Right renal cortex interstitium (tissue), 3 donors: ENCODE data around the gene SLC6A2. TPM values are rescaled to one million over a fixed set of nuclear protein-coding genes. Genes with fewer than 3 reads are reported as not detected.
"Not testable (repeated sequence)": the region's sequence is repeated elsewhere in the genome, so short reads cannot be mapped to it uniquely, and the experiment has no call there.

Experiments
- DNase-seq, 3 donors: peaks; one replicate each; pipeline ENCODE4 v3.0.0-alpha.2; 2013; ENCODE audit warnings: low read depth in 3 of 3, low spot score in 2 of 3
- polyA plus RNA-seq, 3 donors: library from polyadenylated mRNA; unstranded; fragments of 120-200 nt; gene quantifications; one replicate each; pipeline ENCODE4 v1.2.1, GENCODE V29; 2013; ENCODE audit not compliant: insufficient read length in 3 of 3

The SLC6A2 gene
- polyA plus RNA-seq: under 1 TPM; 0.35 to 0.54 (median 0.37) TPM

DNA sequence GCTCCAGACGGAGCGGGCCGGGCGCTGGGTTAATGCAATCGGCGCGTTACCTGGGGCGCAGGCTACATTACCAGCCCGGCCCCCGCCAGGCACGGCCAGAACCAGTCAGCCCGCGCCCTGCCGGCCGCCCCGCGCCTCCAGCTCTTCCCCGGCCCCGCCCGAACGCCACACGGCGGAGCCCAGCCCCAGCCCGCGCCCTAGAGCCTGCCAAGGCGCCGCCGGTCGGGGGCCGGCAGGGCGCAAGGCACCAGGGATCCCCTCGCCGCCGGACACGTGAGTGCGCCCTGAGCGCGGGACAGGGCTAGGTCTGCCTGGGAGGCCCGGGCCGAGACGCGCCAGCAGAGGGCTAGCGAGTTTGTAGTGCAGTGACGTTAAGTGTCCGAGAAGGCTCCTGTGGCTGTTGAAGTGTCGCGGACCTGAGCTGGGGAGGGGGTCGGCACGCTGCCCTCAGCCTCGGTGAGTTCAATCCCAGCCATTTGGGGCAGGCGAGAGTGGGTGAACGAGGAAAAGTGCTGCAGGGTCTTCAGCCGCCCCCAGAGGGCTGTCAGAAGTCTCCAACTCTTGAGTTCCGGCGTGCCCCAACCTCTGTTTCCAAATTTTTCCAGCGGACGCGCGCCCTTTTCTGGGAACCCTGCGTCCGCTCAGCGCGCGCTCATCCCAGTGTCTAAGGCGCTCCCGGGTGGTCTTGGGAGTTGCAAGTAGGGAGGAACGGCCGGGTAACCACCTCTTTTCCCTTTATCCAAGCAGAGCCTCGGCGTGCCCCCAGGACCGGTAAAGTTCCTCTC is at the start of gene SLC6A2:
TSS of gene SLC6A2 (plus strand) at position 92 of the 785 bp plus-strand sequence. CDS start 707 bp downstream, outside the sequence.
- no peak for DNase-seq

DNA sequence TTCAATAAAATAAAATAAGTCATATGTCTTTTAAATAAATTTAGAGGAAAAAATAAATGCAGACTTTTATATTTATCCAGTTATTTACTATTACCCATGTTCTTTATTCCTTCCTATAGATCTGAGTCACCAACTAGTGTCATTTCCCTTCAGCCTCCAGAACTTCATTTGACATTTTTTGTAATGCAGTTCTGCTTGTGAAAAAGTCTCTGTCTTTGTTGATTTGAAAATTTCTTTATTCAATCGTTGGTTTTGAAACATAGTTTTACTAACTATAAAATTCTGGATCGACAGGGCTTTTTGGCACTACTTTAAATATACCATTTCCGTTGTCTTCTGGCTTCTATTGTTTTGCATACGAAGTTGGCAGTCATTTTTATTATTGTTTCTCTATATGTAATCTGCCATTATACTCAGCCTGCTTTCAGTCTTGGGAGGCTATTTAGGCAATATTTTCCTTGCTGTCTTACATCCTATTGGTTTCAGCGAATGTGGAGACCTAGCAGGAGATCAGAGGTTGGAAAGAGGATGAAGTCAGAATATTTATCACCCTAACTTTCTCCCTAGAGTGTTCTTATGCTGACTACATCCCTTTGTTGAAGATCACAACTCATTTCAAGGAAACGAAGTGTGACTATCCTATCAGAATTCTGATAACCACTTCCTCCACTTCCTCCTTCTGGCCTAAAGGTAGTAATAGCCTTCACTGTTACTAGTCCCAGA is 42.0 kb upstream of the SLC6A2 start:
- DNase-seq: no peak

DNA sequence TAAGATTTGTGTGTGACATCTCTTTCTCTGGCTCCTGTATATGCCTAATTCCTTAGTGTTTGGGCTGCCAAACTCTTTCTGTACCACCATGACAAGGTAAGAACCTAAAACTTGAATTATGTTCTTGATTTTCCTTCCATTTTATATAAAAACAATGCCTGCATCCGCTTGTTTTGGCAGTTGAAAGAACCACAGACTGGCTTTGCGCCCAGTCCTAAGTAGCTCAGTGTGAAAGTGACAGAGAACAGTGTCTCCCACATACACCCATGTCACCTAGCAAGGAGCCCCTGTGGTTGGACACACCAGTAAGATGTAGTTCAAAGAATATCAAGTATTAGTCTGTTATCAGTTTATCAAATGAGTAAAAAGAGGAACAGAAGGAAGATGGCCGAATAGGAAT is 40.7 kb upstream of the SLC6A2 start:
- DNase-seq: no peak

DNA sequence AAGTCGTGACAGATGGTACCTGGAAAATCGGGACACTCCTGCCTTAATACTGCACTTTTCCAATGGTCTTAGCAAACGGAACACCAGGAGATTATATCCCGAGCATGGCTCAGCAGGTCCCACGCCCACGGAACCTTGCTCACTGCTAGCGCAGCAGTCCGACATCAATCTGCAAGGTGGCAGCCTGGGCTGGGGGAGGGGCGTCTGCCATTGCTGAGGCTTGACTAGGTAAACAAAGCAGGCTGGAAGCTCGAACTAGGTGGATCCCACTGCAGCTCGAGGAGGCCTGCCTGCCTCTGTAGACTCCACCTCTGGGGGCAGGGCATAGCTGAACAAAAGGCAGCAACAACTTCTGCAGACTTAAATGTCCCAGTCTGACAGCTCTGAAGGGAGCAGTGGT is 40.1 kb upstream of the SLC6A2 start:
- not testable (repeated sequence) for DNase-seq

DNA sequence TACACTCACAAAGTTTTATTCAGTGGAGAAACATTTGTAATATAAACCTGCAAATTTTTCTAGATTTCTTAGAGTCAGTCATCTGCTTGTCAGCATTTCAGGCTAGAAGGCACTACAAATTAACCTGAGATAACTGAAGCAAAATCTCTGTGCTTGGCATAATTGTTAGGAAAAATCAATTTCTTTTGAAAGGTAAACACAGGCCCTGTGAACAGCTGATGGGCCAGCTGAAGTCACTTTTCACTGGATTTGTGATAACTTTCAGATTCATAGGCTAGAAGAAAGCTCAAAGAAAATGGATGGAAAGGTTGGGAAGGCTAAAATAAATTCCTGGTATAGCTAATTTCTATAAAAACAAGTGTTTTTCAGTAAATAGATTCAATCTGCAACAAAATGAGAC is 34.0 kb upstream of the SLC6A2 start:
- no peak for DNase-seq

DNA sequence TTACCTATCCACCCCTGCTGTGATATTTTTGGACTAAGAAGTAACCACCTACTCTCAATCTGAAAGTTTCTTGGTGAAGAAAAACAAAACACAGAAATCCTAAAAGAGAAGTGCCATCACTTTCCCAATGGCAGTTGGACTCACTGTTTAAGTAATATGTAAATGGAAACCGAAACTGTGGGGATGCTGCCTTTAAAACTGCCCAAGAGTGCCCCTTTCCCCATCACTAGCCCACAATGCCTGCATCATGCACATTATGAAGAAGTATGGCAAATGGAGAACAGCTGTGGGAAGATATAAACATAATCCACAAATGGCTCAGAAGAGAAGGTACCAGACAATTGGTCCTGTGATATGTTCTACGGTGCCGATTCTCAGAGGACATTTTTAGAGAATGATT is 33.5 kb upstream of the SLC6A2 start:
- no peak for DNase-seq

DNA sequence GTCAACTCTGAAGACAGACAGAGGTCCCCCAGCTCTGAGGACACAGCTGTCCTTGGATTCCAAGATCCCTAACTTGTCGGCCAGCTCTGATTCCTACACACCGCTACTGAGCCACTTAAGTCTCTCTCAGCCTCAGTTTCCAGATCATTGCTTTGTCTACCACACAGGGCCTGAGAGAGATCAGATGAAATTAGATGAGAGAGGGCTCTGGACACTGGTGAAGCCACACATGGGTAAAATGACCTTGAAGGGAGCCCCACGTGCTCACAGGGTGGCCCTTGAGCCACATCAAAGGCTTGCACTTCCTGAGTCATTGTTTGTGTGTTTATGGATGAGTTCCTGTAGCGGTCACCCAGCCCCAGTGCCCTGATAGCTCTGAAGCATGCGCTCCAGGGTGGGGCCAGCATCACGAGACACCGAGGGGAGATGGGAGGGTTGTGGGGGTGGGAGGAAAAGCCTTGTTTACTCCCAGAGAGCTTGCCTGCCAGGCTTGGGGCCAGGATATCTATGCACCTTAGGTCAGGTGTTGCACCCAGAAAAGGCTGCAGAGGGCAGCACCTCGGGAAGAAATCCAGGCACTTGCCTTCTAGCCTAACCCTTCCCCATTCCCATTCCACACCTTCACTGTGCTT is 32.7 kb upstream of the SLC6A2 start:
- no peak for DNase-seq

DNA sequence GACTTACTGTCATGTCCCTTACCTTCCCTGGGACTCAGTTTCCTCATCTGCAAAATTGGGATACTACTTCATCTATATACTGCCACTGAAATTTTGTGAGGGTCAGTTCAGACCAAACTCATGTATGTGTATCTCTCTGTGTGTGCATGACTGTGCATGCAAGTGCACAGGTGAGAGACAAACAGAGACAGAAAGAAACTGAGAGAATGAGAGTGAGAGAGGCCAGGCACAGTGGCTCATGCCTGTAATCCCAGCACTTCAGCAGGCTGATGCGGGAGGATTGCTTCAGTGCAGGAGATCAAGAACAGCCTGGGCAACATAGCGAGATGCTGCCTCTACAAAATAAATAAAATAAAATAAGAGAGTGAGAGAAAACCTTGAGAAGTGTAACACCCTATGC is 32.1 kb upstream of the SLC6A2 start:
- DNase-seq: no peak

DNA sequence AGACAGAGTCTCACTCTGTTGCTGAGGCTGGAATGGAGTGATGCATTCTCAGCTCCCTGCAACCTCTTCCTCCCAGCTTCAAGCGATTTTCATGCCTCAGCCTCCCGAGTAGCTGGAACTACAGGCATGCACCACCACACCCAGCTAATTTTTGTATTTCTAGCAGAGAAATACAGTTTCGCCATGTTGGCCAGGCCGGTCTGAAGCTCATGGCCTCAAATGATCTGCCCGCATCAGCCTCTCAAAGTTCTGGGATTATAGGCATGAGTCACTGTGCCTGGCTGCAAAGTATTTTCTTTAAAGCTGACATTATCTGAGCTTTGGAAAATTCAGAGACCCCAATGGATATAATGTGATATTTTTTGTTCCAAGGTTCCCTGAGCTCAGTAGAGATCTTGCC is 31.1 kb upstream of the SLC6A2 start:
- no peak for DNase-seq

DNA sequence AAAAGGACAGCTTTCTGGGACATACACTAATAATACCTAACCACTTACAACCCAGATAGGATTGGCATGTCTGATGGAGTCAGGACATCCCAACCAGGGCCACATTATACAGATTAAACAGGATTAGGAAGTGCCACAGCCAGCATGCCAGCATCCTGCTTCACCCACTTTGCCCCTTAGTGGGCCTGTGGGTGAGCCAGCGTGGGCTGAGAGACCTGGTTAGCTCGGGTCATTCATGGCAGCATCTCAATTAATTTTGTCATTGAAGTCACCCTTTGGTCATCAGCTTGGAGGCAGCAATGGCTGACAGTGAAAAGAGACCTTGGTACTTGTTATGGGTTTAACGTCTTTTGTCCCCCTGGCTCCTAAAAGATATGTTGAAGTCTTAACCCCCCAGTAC is 29.9 kb upstream of the SLC6A2 start:
- no peak for DNase-seq

DNA sequence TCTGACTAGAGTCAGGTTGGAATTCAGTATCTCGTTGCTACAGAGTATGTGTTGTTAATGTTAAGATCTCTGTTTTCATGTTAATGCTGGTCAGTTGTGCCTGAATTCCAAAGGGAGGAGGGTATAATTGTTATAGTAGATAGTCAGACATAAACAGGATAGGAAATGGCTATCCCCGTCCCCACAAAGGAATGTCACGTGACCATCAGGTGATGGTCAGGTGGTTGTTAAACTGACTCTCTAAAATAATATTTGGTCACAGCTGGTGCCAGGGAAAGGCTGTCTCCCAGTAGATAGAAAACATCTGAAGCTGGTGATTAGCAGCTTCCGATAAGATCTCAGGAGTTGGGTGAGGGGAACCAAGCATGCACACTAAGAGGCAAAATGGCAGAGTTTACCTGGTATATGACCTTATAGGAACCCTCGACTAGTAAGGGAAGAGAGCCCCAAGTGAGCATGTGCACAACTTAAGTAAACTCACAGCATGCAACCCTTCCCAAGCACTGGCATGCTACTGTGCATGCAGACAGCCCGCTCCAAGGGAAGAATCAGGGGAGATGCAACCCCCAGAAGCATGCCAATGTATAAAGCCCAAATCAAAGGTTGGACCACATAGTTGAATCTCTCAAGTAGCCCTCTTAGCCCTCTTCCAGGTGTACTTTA is 27.4 kb upstream of the SLC6A2 start:
- DNase-seq: no peak

DNA sequence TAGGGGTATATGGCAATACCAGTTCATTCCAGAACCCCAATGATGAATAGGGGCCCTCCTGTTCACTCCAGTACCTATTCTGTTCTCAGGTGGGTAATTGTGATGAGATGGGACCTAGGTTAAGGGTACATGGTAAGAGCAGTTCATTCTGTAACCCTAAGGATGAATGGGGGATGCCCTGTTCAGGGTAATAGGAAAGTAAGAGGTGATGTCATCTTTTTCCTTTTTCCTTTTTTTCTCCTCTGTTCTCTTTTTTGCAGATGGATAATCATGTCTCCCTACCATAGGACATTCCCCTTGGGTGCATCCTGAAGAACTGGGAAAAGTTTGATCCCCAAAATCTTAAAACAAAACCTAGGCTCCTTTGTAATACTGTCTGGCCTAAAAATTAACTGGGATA is 25.0 kb upstream of the SLC6A2 start:
- no peak for DNase-seq

DNA sequence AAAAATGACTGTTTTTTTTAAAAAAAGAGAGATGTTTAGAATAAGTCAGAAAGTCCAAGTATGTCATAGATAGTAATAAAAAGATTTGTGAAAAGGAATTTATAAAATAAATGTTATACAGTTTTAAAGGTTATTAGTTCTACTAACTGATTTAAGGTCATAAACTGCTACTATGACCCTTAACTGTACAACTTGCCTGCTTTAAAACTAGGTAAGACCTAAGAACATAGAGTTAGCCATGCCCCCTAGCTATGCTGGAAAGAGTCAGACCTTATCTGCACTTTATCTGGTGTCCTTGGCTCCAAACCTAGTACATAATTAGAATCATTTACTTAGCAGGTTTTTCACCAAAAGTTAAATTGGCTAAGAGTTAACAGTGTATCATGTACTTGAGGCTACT is 23.5 kb upstream of the SLC6A2 start:
- no peak for DNase-seq

DNA sequence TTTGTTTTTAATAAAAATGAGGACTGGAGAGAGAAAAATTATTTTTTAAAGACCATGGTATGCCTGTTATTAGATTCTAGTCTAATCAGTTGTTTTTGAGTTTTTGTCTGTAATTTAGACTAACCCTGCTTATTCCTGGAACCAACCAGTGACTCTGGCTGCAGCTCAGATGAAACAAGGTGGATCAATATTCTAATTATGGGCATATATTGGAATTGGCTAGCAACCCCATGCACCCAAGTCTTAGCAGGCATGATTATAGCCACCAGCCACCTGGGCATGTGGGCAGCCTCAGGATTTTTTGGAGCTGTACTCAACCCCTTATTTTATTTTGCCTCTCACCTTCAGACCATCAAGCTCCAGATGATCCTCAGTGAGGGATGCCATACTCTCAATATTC is 21.6 kb upstream of the SLC6A2 start:
- no peak for DNase-seq

DNA sequence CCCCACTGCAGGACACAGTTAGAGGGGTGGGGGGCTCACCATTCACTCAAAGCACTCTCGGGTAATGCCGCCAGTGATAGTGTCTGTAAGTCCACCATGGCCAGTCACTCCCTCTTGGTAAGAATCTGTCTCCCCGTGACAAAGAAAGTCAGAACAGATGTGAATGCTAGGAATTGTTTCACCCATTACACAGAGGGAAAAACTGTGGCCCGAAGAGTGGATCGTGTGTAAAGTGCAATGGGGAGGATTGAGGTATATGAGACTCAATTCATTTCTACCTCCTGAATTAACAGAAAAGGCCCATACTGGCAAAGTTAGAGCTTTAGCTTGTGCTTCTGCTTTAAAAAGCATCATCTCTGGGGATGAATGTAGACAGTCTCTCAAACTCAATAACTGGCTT is 17.5 kb upstream of the SLC6A2 start:
- DNase-seq: no peak

DNA sequence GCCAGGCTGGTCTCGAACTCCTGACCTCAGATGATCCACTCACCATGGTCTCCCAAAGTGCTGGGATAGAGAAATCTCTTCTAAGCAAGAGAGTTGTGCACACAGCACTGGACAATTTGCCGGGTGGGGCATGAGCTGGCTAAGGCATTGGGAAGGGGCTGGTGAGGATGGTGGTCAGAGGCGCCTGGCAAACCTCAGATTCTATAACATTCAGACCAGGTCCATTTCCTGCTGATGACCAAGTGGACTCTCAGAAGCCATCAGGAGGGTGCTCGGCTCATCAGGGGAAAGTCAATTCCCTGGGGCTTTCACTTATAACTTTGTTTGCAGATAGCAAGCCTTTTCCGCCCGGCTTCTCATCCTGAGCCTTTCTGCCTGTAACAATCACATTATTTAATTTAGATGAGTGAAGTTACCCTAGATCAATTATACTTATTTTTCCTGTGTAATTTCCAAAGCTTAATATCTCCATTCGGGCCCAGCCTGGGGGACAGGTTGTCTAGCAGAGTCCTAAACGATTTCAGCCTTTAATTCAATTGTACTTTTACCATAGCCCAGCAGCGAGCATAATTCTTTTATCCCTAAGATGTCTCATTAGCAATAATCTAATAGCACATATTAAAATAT is 15.0 kb upstream of the SLC6A2 start:
- DNase-seq: no peak

DNA sequence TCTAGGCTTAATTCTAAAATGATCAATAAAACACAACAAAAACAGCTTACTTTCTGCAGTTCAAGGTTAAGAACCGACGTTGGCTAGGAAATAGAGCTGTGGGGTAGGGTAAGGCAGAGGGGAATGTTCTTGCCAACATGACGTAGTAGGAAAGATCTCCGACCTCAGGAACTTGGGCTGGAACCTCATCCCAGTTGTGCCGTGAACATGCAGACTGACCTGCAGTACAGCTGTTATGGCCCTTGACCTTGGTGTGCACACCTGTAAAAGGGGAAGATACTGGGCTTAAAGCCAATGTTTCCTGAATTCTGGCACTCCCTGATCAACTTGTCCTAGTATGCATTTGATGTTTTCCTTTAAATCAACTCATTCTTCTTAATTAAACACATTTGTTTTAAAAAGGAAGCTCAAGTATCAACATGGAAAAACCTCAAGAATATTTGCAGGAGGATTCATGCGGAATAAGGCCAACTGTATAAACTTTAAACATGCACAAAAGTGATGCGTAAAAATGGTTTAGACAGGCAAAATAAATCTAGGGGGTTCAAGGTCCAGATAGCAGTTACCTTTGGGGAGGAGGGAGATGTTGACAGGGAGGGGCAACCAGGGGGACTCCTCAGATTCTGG is 14.2 kb upstream of the SLC6A2 start:
- no peak for DNase-seq

DNA sequence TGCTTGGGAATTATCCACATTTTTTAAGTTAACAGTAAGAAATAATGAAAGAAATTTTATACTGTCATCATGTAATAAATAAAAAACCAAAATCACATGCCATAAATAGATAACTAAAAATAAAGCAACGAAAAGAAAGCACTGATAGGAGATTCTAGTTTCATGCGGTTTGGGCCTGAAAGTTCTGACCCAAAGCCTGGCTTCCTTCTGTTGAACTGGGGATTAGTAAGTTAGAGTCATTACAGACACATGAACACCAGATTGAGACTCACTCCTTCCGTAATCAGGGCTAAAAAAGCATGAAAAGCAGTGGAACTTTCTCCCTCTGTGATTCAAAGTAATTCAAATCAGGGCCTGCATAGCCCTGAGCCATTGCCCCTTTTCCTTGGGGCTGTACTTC is 13.2 kb upstream of the SLC6A2 start:
- no peak for DNase-seq

DNA sequence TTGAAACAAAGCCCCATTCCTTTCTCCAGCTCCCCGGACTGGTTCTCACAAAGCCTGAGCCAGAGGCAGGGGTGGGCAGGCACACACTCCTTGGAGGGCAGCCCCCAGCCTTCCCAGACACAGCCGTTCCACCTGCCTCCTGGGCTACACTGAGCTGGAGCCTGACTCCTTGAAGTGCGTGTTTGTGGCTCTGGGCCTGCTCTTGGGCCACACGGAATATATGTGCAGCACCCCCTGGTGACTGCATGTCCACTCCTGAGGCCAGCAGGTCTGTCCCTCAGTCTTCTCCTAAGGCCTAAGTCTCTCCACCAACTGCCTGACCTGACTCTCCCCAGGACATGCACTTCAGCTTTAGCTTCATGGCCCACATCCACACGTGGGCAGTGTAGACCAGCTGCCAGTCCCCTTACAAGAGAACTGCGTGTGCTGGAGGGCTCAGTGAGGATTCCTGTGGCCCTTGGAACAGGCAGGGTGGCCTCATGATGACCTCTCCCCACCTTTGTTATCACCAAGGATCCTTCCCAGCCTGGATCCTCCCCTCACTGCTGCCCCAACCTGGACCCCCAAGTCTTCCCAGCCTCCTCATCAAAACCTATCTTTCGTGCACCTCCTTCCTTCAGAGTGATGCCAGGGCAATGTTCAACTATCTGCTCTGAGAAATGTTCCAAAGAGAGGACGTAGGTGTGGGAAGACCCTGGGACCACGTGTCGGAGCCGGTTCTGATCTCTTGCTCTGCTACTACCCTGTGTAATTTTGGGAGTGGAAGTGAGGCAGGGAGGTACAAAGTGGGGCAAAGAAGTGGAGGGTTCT is 12.4 kb upstream of the SLC6A2 start:
- DNase-seq: no peak

DNA sequence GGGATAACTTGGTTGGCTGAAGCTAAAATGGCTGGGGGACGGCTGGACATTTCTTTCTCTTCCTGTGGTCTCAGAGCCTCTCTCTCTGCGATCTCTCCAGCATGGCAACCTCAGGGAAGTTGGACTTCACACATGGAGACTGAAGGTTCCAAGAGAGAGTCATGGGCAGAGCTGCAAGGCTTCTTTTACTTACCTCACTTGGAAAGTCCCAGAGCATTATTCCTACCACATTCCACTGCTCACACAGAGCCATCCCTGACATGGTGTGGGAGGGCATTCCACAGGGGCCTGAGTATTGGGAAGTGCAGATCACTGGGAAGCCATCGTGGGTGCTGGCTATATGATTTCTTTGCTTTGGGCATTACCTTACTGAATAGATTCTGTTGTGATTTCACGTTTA is 9.8 kb upstream of the SLC6A2 start:
- no peak for DNase-seq
